NCI-H446 (cell line): Measurements from ENCODE around the gene P3H3.
"Not testable (repeated sequence)": the region's sequence is repeated elsewhere in the genome, so short reads cannot be mapped to it uniquely, and the experiment has no call there.

ENCODE experiments used
- DNase-seq, 2 experiments: peaks; one replicate each; lab custom pipeline; 2025; lab: John Stamatoyannopoulos, UW

The P3H3 gene

GRCh38 chr12:6888794-6889193 lies 60.6 kb downstream of the P3H3 start:
- DNase-seq = not testable (repeated sequence)
